TTC549 (cell line): ENCODE data around the gene ALPK3.

Experiments
- FAIRE-seq: peaks from 2 replicates; lab custom pipeline; 2012; peaks lifted over from hg19 to GRCh38; lab: Jason Lieb, UNC

ALPK3 gene

GRCh38 chr15:84797801-84798200, 19.4 kb upstream of the ALPK3 start:
- no peak for FAIRE-seq

GRCh38 chr15:84798436-84798946, 18.7 kb upstream of the ALPK3 start:
- FAIRE-seq, result no peak

- FAIRE-seq, result no peak
Observed at GRCh38 chr15:84799511-84800187, 17.5 kb upstream of the ALPK3 start.

- no peak for FAIRE-seq
Observed at GRCh38 chr15:84800365-84800806, 16.8 kb upstream of the ALPK3 start.

- no peak for FAIRE-seq
Observed at GRCh38 chr15:84804005-84804900, 12.9 kb upstream of the ALPK3 start.

GRCh38 chr15:84805221-84805620, 11.9 kb upstream of the ALPK3 start:
- FAIRE-seq, result no peak

GRCh38 chr15:84807228-84807627, 9.9 kb upstream of the ALPK3 start:
- no peak for FAIRE-seq

- no peak for FAIRE-seq
Observed at GRCh38 chr15:84810073-84810840, 6.9 kb upstream of the ALPK3 start.

- FAIRE-seq, result no peak
Observed at GRCh38 chr15:84811151-84811550, 6.0 kb upstream of the ALPK3 start.

GRCh38 chr15:84811828-84812227, 5.3 kb upstream of the ALPK3 start:
- FAIRE-seq, result no peak

GRCh38 chr15:84812842-84813241, 4.3 kb upstream of the ALPK3 start:
- FAIRE-seq, result no peak

GRCh38 chr15:84813435-84813834, 3.7 kb upstream of the ALPK3 start:
- no peak for FAIRE-seq

GRCh38 chr15:84813931-84814330, 3.2 kb upstream of the ALPK3 start:
- FAIRE-seq, result no peak

GRCh38 chr15:84814916-84815315, 2.2 kb upstream of the ALPK3 start:
- FAIRE-seq, result no peak

- no peak for FAIRE-seq
Observed at GRCh38 chr15:84817466-84818081, 418 bp downstream of the ALPK3 start.

GRCh38 chr15:84818261-84819131, 1.3 kb downstream of the ALPK3 start:
- FAIRE-seq, result no peak

GRCh38 chr15:84819291-84819768, 2.2 kb downstream of the ALPK3 start:
- FAIRE-seq, result no peak

- no peak for FAIRE-seq
Observed at GRCh38 chr15:84819791-84820190, 2.6 kb downstream of the ALPK3 start.

- FAIRE-seq, result no peak
Observed at GRCh38 chr15:84821501-84822021, 4.4 kb downstream of the ALPK3 start.

GRCh38 chr15:84822653-84823281, 5.6 kb downstream of the ALPK3 start:
- FAIRE-seq, result no peak
